B cell (primary cell): ENCODE results near the gene RSPO3.

Experiments used
- EZH2 ChIP-seq: IDR thresholded peaks from 2 replicates; pipeline ENCODE4 v1.6.1; 2012; ENCODE audit warnings: borderline replicate concordance, low read depth, mild to moderate bottlenecking, moderate library complexity, low read length; ENCODE audit not compliant: insufficient read depth, poor library complexity, severe bottlenecking
- TF ChIP-seq, protein P1 (sequence below): fragments of 200-600 bp; IDR thresholded peaks from one replicate; pipeline ENCODE4 v1.8.0; 2022; ENCODE audit warnings: antibody characterized with exemption, mild to moderate bottlenecking

DNA sequence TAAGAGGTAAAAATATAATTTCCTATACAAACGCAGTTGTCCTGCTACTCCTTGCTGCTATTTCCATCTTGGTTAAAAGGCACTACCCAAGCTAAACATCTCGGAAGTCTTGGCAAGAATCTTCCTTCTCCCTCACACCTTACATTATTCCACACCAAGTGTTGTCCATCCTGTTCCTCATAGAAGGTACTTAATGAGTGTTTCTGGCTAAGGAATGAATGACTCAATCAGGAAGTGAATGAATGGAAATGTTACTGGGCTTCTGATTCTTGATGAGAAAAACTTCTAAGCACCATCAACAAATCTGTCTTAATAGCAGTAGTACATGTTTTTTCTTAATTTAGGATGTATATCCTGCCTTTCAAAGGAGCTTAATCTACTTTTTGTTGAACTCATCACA lies 40.6 kb upstream of the RSPO3 start:
- TF ChIP-seq, protein P1, sequence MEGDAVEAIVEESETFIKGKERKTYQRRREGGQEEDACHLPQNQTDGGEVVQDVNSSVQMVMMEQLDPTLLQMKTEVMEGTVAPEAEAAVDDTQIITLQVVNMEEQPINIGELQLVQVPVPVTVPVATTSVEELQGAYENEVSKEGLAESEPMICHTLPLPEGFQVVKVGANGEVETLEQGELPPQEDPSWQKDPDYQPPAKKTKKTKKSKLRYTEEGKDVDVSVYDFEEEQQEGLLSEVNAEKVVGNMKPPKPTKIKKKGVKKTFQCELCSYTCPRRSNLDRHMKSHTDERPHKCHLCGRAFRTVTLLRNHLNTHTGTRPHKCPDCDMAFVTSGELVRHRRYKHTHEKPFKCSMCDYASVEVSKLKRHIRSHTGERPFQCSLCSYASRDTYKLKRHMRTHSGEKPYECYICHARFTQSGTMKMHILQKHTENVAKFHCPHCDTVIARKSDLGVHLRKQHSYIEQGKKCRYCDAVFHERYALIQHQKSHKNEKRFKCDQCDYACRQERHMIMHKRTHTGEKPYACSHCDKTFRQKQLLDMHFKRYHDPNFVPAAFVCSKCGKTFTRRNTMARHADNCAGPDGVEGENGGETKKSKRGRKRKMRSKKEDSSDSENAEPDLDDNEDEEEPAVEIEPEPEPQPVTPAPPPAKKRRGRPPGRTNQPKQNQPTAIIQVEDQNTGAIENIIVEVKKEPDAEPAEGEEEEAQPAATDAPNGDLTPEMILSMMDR: no peak
- TF ChIP-seq EZH2: no peak
